ENCODE results near the gene KRT6A.
"Not testable (repeated sequence)": the region's sequence is repeated elsewhere in the genome, so short reads cannot be mapped to it uniquely, and the experiment has no call there.

KRT6A gene

GRCh38 chr12:52454411-52455201, 38.5 kb downstream of the KRT6A start:
- DNase-seq = no peak

GRCh38 chr12:52452101-52452500, 41.0 kb downstream of the KRT6A start, which contains the start of gene KRT6B:
Gene KRT6B, minus strand, starts transcription at chr12:52452146. Its CDS starts 68 bp downstream, at chr12:52452078.
- DNase-seq = no peak

GRCh38 chr12:52448228-52448627, 44.8 kb downstream of the KRT6A start:
- DNase-seq = no peak

- not testable (repeated sequence) for DNase-seq
Measured at GRCh38 chr12:52447196-52447595, 45.9 kb downstream of the KRT6A start.

- DNase-seq = no peak
Measured at GRCh38 chr12:52446367-52447045, 46.6 kb downstream of the KRT6A start.

GRCh38 chr12:52445876-52446275, 47.2 kb downstream of the KRT6A start:
- no peak for DNase-seq

GRCh38 chr12:52444647-52445595, 48.1 kb downstream of the KRT6A start:
- DNase-seq = no peak

GRCh38 chr12:52443966-52444365, 49.1 kb downstream of the KRT6A start:
- no peak for DNase-seq

- no peak for DNase-seq
Measured at GRCh38 chr12:52442600-52443061, 50.4 kb downstream of the KRT6A start.

GRCh38 chr12:52441320-52441911, 51.6 kb downstream of the KRT6A start:
- no peak for DNase-seq

- DNase-seq = no peak
Measured at GRCh38 chr12:52440821-52441319, 52.2 kb downstream of the KRT6A start.

GRCh38 chr12:52439845-52440244, 53.2 kb downstream of the KRT6A start:
- no peak for DNase-seq

- no peak for DNase-seq
Measured at GRCh38 chr12:52439420-52439819, 53.6 kb downstream of the KRT6A start.

GRCh38 chr12:52438305-52439301, 54.5 kb downstream of the KRT6A start:
- no peak for DNase-seq

- no peak for DNase-seq
Measured at GRCh38 chr12:52437508-52437907, 55.5 kb downstream of the KRT6A start.
